T-helper 2 cell (primary cell): ENCODE results near the gene PSMA5.
A peak's percentile ranks its signal among the peaks of the same experiment; 100 is the strongest.
"Not testable (repeated sequence)": the region's sequence is repeated elsewhere in the genome, so short reads cannot be mapped to it uniquely, and the experiment has no call there.

Source experiments
- DNase-seq, 5 experiments: peaks; one replicate each; pipeline versions ENCODE4 v3.0.0 to v3.0.0-alpha.2; 2012 to 2022
- total RNA-seq, 2 donors: gene quantifications; one replicate each; lab custom pipeline; 2026; lab: John Stamatoyannopoulos, UW

PSMA5 gene
- total RNA-seq, result 43.3 to 80.5 reads per million in 2 donors

DNA sequence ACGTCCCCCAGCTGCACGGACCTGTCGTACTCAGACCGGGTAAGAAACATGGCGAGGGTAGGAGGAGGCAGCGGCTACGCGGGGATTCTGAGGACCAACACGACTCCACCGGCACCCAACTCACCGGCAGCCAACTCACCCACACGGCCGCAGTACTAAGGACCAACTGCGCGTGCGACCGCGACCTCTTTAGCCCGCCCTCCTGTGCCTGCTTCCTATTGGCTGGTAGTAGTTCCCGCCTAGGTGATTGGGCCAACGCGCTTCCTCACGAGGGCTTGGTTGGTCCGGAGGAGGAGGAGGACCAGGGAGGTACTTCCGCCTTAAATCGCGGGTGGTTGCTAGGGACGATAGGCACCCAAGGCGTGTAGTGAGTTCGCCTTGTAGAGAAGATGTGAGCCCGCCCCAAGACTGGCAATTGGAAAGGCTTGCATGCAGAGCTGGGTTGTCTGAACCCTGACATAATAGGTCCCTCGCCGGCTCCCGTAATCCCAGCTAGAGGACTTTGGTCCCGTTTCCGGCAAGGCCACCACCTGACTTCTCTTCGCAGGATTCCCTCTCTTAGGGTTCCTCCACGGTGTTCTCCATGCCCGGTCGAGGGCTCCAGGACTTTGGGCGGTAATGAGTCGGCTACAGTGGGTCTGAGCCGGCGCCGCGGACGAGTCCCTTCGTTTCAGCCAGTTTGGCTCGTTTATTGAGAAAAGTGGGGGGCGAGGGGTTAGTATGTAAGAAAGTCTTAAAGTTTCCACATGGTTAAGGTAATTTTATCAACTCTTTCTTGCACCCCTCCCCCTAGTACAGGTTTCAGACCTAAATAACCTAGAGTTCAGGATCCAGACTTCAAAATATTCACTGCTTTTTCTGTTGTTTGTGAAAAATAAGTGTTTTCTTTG is at the start of gene PSMA5:
TSS of gene PSMA5 (minus strand) at position 168 of the 890 bp plus-strand sequence. CDS start at position 50, 118 bp downstream.
- peak; percentile 78 to 100 (median 94) for DNase-seq

DNA sequence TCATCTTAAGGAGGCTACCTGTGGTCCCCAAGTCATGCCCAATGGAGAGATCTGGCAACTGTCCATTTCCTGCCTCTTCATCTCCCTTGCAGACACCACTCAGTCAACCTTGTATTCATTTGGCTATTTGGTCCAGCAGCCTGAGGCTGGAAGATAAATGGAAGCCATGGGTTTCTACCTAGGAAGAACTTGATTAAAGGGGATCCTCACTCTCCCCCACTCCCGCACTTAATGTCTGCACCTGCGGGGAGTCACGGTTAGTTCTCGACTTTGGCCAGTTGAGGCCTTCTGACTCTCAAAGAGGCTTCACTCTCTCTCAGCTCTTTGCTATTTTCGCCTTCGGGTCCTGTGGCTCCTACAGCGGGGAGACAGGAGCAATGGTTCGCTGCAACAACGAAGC is 49.0 kb upstream of the PSMA5 start:
- no peak for DNase-seq

DNA sequence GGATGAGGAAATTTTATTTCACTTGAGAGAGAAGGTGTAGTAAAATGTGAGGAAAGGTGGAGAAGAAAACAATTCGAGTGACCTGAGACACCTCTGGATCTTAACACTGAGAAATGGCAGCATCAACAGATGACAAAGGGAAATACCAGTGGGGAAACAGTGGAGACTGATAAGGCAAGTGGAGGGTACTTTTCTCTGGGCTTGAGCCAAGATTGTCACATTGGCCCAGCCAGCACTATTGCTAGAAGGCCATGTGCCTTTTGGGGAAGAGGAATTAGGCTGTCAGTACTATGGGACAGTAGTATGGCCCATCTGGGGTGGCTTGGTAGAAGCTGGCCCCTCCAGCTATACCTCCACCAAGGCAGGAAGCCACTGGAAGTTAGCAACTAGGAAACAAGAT is 48.4 kb upstream of the PSMA5 start:
- no peak for DNase-seq

DNA sequence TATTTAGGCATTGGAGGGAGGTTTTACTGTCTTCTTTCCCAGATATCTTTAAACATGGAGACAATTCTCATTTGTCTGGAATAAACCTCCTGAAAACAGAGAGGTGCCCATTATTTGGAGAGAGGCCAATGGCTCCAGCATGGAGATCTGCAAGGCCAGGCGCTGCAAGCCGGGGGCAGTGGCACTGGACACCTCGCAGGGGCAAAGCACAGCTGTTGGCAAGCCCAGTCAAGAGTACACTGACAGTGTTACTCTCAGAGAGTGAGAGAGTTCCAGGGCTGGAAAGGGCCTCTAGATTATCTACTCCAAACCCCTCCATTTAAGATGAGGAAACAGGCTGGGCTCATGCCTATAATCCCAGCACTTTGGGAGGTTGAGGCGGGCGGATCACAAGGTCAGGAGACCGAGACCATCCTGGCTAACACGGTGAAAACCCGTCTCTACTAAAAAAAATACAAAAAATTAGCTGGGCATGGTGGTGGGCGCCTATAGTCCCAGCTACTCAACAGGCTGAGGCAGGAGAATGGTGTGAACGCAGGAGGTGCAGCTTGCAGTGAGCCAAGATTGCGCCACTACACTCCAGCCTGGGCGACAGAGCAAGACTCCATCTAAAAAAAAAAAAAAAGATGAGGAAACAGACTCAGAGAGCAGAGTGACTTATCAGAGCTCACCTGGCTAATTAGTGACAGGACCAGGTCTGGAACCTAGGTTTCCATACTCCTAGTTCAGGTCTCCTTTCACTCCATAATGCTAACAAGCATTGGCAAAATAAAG is 47.2 kb upstream of the PSMA5 start:
- not testable (repeated sequence) for DNase-seq

DNA sequence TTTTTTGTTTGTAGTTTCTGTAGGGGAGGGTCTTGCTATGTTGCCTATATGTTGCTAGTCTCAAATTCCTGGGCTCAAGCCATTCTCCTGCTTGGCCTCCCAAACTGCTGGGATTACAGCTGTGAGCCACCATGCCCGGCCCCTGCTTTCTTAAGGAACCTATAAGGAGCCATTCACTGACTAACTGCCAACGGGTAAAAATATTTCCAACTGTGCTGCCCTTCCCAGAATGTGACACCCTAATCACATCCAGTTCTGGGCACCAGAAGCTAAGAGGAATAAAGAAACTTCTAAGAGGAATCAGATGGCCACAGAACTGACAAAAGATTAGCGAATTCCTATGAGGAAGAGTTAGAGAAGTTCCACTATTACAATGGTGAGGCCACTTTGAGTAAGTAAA is 46.5 kb upstream of the PSMA5 start:
- DNase-seq, result no peak

DNA sequence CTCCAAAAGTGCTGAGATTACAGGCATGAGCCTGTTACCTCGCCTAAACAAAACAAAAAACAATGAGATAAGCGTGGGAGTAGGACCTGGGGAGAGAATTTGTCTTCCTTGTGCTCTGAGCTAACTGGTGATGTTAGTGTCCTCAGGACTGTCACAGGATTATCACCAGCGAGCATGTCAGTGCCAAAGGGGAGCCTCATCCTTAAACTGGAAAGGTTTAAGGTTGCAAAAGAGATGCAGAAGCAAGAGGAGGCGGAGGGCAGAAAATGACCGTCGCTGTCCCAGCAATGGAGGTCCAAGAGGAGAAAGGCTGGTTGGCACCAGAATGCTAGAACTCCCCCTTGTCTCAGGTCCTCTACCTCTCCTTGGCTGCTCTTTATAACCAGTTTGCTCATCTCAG is 44.0 kb upstream of the PSMA5 start:
- no peak for DNase-seq

DNA sequence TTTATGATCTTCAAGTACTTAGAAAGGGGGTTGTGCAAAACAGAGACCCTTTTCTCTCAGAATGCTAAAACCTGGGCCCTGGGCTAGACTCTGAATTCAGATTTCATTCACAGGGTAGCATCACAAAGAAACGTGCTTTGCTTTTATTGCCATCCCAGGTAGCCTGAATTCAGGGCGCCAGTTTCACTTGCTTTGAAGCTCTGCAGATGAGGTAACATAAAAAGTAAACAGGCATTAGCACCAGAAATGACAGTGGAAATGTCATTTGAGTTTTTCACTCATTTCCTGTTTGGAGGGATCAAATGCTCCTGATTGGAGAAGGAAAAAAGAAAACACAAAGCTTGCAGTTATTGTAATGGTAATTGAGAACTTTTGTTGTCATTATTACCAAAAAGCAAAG is 42.7 kb upstream of the PSMA5 start:
- no peak for DNase-seq

DNA sequence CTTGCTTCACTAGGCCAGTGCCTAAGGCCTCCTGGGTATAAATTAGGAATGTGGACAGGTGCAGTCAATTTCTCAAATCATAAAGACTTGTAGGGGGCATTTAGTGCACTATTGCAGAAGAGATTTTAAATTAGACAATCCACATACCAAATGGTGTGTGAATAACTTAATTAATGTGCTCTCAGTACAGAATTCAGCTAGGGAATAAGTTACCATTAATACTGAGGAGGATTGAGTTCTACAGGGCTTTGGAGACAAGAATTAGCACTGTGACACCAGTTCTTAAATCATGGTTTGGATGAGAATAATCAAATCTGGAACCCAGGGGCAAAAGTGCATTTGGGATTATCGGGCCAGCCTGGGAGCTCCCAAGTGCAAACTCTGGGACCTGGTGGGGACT is 41.8 kb upstream of the PSMA5 start:
- DNase-seq, result no peak

DNA sequence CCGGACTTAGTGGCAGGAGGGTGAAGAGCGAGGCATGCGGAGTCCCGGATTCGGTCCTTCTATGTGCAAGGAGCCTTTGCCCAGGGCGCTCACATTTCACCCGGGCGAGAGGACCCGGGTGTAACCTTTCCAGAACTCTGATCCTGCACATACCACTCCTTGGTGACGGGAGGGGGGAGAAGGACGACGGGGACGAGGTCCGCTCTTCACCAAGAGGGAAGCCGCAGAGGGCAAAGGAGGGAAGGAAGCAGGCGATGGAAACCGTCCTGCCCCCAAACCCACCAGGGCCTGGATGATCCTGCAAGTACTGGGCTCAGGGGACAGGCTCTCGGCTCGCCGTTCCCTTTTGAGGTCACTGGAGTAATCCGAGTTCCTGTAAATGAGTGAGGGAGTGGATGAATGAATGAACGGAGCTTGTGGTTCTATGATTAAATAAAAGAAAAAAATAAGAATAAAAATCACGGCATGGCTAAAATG is 41.1 kb upstream of the PSMA5 start:
- DNase-seq, result no peak

DNA sequence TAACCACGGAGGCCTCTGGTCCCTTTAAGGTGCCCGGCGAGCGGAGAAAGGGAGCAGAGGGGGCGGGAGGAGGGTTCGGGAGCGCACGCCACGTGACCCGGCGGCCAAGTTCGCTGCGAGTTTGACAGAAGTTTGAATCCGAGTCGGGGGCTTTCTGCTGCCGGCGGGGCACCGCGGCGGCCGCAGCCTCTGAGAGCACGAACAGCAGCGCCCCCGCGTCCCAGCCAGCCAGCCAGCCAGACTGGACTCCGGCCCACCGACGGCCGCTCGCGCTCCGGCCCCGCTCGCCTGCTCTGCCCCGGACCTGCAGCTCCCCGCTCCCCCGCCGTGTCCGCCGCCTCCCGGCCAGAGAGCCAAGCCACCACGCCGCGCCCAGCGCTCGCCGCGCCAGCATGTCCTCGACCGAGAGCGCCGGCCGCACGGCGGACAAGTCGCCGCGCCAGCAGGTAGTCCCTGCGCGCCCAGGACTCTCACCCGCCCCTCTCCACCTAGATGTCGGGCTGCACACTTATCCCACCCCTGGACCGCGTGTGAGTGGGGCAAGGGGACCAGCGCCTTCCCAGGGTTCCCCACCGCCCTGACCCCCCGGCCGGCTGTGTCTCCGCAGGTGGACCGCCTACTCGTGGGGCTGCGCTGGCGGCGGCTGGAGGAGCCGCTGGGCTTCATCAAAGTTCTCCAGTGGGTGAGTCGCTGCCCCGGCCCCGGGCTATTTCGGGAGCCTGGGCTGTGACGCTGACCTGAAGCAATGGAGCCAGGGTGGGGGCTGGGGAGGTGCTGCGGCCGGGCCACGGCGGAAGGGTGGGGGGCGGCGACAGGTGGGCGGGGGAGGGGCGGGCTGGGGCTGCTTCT is 40.4 kb upstream of the PSMA5 start, which contains the start of gene SYPL2:
TSS of gene SYPL2 (plus strand) at position 95 of the 849 bp plus-strand sequence. CDS start at position 393, 298 bp downstream.
- DNase-seq, result peak in 1 of 5 experiments; percentile 13

DNA sequence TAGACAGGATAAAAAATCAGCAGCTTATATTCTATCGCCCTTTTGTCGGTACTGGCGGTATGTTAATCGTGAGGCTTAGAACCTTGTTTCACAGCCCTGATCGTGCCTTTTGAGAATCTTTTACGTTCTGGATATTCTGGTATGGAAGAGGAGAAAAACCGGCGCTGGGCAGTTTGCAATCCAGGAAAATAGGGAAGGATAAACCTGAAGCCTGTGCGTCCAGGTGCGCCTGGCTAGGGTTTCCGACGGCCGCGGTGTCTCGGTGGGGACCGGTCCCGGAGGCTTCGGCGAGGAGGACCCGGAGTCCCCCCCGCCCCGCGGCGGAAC is 39.8 kb upstream of the PSMA5 start:
- no peak for DNase-seq

DNA sequence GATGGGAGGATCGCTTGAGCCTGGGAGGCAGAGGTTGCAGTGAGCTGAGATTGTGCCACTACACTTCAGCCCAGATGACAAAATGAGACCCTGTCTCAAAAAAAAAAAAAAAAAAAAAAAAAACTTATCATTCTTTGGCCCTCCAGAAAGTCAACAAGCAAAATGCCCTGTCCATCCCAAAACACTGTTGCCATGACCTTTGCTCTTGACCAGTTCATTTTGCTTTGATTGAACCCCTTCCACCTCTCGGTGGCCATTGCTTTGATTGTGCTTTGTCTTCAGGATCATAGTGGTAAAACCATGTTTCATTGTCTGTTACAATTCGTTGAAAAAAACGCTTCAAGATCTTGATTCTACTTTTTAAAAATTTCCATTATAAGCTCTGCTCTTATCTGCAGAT is 31.6 kb upstream of the PSMA5 start:
- no peak for DNase-seq

DNA sequence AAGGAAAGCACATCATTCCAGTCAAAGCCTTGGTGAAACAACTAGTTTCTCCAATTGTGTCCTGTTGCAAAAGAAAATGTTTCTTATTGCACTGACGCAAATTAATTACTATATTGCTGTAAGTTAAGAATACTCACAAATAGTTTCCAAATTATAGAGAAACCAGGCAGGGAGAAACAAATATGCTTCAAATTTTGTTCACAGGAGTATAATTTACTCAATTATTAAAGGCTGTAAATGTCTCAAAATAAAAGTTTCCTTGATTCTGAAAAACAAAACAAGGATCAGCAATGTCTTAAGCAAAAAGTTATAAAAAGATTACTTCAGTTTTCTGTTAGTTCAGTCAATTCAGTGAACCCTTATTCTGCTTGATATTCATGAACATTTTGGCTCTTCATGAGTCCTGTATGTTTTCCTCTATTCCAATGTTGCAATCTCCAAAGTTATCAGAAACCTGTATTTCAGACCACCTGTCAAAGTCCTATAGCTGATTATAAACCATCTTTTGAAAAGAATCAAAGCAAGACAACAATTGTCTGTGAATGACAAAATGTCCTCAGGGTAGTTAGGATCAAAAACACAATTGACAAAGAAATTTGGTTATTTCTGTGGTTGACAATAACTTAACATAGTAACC is 28.4 kb upstream of the PSMA5 start:
- DNase-seq, result no peak

DNA sequence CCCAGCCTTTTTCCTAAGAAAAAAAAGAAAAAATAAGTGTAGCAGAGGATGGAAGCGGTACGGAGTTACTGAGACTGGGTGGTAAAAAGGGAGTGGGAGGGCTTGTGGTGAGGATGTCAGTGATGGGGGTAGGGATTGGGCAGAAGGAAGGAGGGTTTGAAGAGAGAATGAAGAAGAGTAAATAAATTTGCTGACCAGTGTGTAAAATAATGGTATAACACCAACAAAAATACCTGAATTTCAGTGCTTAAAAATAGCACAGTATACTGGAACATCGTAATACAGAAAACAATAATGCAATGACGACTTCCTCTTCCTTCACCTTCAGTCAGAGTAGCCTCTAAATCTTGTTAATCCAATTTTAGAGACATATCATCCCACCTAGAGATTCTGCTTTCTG is 21.3 kb upstream of the PSMA5 start:
- no peak for DNase-seq

DNA sequence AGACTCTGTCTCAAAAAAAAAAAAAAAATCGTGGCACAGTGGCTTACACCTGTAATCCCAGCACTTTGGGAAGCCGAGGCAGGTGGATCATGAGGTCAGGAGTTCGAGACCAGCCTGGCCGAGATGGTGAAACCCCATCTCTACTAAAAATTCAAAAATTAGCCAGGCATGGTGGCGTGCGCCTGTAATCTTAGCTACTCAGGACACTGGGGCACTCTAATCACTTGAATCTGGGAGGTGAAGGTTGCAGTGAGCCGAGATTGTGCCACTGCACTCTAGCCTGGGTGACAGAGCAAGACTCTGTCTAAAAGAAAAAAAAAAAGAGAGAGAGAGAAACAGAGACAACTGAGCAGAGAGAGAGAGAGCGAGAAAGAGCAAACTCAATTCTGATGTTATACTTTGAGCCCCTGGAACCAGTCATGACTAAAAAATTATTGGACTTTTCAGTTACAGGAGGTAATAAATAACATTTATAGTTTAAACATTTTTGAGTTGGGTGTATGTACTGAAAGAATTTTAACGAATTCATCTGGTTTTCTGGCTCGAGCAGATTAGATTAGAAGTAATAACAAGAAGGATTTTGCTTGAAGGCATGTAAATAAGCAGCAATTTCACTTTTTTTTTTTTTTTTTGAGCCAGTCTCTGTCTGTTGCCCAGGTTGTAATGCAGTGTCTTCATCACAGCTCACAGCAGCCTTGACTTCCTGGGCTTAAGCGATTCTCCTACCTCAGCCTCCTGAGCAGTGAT is 19.9 kb upstream of the PSMA5 start:
- DNase-seq, result not testable (repeated sequence)

DNA sequence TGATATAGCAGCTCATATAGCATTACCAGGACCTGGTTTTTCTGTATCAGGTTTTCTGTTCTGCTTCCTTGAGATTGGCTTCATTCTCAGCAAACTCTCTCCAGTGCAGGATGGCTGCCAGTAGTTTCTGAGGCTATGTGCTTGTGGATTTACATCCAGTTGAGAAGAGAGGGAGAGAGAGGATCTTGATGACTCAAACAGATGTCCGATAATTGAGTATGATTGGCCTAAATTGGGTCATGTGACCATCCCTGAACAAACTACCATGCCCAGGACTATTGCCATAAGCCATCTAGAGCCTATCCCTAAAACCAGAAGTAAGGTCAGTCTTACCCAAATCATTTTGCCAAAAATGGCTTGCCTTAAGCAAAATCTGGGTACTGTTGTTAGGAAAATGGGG is 18.1 kb upstream of the PSMA5 start:
- no peak for DNase-seq

DNA sequence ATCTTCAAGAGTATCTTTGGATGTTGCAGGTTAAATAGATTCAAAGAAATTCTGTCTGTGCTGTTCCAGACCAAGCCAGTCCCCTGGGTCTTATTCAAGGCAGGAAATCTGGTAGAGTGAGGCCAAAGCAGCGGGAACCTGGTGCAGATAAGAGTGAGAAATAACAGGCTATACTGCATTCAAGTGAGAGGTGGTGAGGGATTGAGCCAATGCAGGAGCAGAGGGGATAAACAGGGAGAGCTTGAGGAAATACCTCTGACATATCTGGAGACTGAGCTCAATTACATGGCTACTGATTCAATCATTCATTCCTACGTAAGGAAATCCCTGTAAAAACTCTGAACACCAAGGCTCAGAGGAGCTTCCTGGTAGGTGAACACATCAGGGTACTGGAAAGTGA is 17.2 kb upstream of the PSMA5 start:
- DNase-seq, result no peak

DNA sequence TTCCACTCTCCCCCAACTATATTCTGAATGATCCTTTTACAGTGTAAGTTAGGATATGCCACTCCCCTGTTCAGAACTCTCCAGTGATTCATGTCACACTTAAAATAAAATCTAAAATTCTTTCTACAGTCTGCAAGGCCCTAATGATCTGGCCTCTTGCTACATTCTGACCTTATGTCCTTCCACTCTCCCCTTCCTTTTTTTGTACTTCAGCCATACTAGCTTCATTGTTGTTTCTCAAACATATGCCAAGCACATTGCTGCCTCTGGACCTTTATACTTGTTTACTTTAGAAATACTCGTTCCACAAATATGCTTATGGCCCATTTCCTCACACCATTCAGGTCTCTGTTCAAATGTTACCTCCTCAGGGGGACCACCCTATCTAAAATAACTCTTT is 14.8 kb upstream of the PSMA5 start:
- DNase-seq, result no peak

DNA sequence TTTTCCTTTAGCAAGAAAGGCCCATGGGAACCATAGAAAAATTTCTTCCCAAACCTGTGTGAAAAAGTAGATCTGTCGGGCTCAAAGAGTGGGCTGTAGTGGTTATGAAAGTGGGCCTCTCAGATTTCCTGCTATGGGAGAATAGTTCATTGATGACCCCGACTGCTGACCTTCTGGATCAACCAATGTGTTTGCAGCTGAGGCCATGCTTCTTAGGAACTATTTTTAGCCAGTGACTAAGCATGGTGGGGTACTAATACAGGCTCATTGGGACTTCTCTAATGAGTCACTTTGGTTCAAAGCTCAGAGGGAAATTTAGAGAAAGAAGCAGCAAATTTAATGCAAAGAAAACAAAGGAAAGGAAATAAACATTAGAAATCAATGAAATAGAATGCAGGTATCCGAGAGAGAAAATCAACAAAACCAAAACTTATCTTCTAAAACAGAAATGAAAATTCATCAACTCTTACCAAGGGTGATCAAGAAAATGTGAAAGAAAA is 12.6 kb upstream of the PSMA5 start:
- DNase-seq, result no peak

DNA sequence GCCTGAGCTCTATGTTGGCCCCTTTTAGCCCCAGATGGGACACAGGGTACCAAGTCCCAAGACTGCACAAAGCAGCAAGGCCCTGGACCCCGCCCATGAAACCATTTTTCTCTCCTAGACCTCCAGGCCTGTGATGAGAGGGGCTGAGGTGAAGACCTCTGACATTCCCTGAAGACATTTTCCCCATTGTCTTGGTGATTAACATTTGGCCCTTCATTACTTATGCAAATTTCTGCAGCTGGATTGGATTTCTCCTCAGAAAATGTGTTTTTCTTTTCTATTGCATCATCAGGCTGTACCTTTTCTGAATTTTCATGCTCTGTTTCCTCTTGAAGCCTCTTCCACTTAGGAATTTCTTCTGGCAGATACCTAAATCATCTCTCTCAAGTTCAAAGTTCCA is 8.2 kb upstream of the PSMA5 start:
- no peak for DNase-seq

DNA sequence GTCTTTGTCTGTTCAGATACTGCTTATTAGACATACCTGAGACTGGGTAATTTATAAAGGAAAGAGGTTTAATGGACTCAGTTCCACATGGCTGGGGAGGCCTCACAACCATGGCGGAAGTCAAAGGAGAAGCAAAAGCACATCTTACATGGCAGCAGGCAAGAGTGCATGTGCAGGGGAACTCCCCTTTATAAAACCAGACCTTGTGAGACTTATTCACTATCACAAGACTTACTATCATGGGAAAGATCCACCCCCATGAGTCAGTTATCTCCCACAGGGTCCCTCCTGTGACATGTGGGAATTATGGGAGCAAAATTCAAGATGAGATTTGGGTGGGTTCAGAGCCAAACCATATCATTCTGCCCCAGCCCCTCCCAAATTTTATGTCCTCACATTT is 7.1 kb upstream of the PSMA5 start:
- no peak for DNase-seq
